HG02763 (cell line): ENCODE results near the gene RTL10.
A peak's percentile ranks its signal among the peaks of the same experiment; 100 is the strongest.

Experiments
- ATAC-seq: cut with Tn5 transposase; IDR thresholded peaks from one replicate; pipeline ENCODE4 v1.9.1; 2021; ENCODE audit warnings: mild to moderate bottlenecking, moderate library complexity; ENCODE audit not compliant: unreplicated experiment

Gene RTL10

DNA sequence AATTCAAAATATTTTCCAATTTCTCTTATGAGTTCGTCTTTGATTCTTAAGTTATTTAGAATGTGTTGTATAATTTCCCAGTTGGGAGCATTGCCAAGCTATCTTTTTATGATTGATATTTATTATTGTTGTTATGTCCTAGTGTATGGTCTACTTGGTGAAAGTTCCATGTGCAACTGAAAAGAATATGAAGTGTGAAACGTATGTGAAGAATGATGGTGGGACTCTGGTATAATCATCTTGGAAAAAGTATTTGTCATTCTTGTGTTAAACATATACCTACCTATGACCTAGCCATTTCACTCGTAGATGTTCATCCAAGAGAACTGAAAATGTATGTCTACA lies 12.0 kb upstream of the RTL10 start:
- no peak for ATAC-seq

- no peak for ATAC-seq
Observed at GRCh38 chr22:19865141-19865829, 10.6 kb upstream of the RTL10 start.

DNA sequence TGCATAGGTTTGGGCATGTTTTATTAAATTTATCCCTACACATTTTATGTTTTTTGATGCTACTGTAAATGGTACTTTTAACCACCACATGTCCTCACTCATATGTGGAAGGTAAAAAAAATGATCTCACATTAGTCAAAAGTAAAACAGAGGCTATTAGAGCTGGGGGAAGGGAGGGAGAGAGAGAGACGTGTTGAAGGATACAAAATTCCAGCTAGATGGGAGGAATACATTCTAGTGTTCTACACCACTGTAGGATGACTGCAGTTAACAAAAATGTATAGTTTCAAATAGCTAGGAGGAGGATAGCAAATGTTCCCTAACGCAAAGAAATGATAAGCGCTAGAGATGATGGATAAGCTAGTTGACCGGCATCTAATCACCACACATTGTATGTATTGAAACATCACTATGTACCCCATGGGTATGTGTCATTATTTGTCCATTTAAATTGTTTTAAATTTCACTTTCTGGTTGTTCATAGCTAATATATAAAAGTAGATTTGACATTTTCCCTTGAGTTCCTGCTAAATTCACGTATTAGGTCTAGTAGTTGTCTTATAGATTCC lies 9.9 kb upstream of the RTL10 start:
- ATAC-seq = no peak

GRCh38 chr22:19863571-19863970 lies 8.9 kb upstream of the RTL10 start:
- ATAC-seq = no peak

DNA sequence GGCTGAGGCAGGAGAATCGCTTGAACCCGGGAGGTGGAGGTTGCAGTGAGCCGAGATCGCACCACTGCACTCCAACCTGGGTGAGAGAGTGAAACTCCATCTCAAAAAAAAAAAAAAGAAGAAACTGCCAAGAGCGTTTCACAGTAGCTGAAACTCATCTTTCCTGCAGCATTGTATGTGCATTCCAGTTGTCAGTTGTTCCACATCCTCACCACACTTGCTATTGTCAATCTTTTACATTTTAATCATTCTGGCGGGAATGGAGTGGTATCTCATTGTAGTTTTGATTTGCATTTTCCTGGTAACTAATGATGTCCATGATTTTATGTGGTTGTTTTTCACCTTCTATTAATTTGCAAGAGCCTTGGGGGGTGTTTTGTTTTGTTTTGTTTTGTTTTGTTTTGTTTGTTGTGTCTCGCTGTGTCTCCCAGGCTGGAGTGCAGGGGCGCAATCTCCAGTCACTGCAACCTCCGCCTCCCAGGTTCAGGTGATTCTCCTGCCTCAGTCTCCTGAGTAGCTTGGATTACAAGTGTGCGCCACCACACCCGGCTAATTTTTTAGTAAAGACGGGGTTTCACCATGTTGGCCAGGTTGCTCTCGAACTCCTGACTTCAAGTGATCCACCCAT lies 8.1 kb upstream of the RTL10 start:
- ATAC-seq = no peak

- no peak for ATAC-seq
Observed at GRCh38 chr22:19859861-19860510, 5.3 kb upstream of the RTL10 start.

- no peak for ATAC-seq
Observed at GRCh38 chr22:19857382-19857781, 2.7 kb upstream of the RTL10 start.

- ATAC-seq = peak; percentile 15
Observed at GRCh38 chr22:19855504-19856409, 1.1 kb upstream of the RTL10 start.

DNA sequence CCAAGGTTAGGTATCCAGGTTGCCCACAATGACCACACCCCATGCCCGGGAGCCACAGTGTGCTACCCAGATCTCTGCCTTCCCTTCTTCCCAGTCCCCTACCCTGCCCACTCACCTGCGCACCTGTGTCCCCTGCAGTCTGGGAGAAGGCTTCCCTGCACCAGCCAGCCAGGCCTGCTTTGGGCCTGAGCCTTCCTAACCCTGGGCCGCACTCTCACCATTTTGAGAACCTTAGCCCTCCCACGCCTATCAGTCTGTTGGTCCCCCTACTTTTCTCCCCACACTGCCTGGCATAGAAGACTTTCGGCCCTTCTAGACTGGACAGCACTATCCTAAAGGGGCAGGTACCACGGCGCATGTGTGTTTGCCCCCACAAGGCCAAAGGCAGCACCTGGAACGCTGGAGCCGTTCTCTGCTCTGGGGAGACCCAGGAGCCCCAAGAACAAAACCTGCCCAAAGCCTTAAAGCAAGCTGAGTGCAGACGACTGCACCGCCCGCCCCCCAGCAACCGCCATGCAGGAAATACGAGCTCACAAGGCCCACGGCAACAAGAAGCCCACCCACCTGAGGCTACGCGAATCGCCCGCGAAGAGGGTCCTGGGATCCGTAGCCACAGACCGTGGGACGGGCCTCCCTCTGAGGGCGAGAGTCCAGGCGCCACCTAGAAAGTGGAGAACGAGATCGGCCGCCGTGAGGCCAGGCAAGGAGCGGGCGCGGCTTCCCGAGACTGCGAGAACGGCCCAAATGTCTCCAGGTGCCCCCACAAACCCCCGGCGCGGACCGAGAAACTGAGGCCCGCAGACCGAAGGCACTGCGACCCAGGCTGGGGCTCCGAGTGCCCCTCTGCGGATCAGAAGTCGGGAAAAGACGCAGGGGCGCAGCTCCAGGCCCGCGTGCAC lies 546 bp downstream of the RTL10 start:
- peak; percentile 5 for ATAC-seq

DNA sequence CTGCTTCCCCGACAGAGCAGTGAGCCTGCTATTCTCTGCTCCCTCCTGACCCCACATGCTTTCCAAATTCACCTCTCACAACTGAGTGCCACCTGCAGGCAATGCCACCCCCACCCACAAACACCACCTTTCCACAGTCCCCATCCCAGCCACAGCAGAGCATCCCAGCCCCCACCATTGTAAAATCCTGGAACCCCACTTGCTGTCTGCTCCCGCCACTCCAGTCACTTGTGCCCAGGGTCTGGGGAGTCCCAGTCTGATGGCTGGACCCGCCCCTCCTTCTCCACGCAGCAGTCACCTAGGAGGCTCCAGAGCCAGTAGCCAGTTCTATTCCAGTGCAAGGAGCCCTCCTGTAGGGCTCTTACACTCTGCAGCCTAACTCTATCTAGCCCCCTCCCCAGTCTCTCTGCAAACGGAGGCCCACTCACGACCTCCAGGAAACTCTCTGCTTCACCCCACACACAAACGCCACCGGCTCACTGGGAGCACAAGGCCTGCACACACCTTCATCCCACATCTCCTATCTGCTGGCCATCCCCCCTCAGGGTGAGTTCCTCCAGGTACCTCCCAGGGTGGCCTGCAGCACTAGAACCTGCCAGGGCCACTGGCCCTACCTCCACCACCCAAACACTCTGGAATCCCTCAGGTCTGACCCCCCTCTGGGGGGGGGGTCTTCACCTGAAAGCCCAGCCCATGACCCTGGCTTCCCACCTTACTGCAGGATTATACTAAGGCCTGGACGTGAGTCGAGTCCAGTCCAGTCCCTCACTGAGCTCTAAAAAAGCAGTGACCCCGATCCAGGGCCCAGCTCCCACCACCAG lies 1.4 kb downstream of the RTL10 start:
- ATAC-seq = no peak

GRCh38 chr22:19852177-19852781 lies 2.4 kb downstream of the RTL10 start:
- ATAC-seq = no peak

DNA sequence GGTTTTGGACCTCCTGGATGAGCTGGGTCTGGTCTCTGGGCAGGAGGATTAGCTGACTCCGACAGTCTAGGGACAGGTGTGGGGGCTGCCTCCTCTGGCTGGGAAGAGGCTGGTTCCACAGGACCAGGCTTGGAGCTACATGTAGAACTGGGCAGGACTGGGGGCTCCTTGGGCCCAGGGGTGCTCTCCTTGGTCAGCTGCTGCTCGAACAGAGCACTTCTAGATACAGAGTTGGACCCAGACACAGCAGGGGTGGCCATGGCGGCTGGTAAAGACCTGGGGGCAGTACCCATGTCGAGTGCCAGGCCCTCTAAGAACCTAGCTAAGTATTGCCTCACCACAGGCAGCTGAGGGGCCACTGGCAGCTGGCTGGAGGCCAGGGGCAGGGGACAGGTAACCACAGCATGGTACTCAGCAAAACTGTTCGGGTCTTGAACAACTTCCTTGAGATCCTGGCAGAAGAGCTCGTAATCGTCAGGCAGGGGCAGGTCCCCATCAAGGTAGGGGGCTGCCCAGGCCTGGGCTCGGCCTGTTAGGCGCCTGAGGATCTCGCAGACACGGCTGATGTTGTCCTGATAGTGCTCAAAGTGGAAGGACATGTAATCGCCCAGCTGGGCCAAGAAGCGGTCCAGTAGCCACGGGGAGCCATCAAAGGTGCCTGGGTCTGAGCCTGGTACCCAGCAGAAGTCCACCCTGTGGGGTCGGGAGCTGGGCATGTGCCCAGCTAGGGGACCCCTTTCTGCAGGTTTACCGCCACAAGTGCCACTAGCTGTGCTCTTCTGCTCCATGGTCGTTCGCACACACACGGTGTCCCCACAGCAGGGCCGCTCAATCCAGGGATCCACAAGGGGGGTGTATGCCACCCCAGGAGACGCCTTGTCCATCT lies 3.1 kb downstream of the RTL10 start:
- no peak for ATAC-seq

DNA sequence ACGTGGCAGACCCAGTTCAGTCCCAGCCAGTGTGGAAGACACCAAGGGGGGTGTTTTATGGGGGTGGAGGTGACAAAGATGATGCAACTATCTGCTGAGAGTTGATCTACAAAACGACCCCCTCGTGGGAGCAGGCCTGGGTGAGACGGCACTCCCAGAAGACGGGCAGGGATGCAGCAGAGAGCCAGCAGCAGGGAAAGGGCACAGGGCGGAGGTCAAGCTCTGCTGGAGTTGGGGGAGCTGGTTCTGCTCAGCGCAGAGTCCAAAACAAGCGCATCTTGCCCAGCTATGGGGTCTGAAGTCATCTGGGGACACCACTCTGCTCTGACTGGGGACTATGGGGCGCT lies 3.9 kb downstream of the RTL10 start:
- no peak for ATAC-seq

GRCh38 chr22:19849835-19850762 lies 4.6 kb downstream of the RTL10 start:
- no peak for ATAC-seq

GRCh38 chr22:19848298-19849224 lies 6.1 kb downstream of the RTL10 start:
- ATAC-seq = no peak

DNA sequence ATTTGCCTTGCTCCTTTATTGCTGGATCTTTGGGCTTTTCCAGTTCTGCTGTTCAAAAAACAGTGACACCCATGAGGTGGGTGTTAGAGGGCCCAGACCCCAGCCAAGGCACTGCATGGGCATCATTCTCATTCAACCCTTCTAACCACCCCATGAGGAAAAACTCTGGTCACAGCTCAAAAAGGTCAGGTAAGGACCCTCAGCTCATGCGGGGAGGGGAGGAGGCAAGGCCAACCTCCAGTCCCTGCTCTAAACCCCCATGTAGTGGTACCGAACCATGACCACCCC lies 7.4 kb downstream of the RTL10 start:
- ATAC-seq = no peak
